Progenitor cell of endocrine pancreas (in vitro differentiated cells): ENCODE measurements around the gene PIGQ. TPM values are rescaled to one million over a fixed set of nuclear protein-coding genes. Genes with fewer than 3 reads are reported as not detected.

Experiments
- DNase-seq: peaks from one replicate; pipeline ENCODE4 v3.0.0; 2021; ENCODE audit warnings: low spot score; ENCODE audit not compliant: unreplicated experiment
- H3K27ac Mint-ChIP-seq: 2 replicates; pipeline ENCODE4 v1.8.0; 2021; ENCODE audit warnings: mild to moderate bottlenecking, moderate library complexity, mixed read lengths
- H3K27me3 Mint-ChIP-seq: 2 replicates; pipeline ENCODE4 v1.8.0; 2021; ENCODE audit warnings: mixed read lengths
- H3K36me3 Mint-ChIP-seq: 2 replicates; pipeline ENCODE4 v1.8.0; 2022; ENCODE audit warnings: mixed read lengths; ENCODE audit not compliant: insufficient read depth
- H3K4me1 Mint-ChIP-seq: 2 replicates; pipeline ENCODE4 v1.8.0; 2021; ENCODE audit warnings: low read depth, mixed read lengths
- H3K4me3 Mint-ChIP-seq: 2 replicates; pipeline ENCODE4 v1.8.0; 2021; ENCODE audit warnings: low read depth, mild to moderate bottlenecking, moderate library complexity, mixed read lengths
- H3K9me3 Mint-ChIP-seq: 2 replicates; pipeline ENCODE4 v1.8.0; 2021; ENCODE audit warnings: low read depth, mixed read lengths
- total RNA-seq: library from RNA; stranded (reverse); gene quantifications from 2 replicates; pipeline ENCODE4 v1.2.1, GENCODE V29; 2021
- TF ChIP-seq, protein P1 (sequence below): fragments of 200-600 bp; sonication (generic); IDR thresholded peaks from one replicate; pipeline ENCODE4 v1.5.0; 2021; ENCODE audit warnings: antibody characterized with exemption, mild to moderate bottlenecking; ENCODE audit not compliant: unreplicated experiment

PIGQ gene
- total RNA-seq, 1 donor from 2014 or later, result 109 TPM

DNA sequence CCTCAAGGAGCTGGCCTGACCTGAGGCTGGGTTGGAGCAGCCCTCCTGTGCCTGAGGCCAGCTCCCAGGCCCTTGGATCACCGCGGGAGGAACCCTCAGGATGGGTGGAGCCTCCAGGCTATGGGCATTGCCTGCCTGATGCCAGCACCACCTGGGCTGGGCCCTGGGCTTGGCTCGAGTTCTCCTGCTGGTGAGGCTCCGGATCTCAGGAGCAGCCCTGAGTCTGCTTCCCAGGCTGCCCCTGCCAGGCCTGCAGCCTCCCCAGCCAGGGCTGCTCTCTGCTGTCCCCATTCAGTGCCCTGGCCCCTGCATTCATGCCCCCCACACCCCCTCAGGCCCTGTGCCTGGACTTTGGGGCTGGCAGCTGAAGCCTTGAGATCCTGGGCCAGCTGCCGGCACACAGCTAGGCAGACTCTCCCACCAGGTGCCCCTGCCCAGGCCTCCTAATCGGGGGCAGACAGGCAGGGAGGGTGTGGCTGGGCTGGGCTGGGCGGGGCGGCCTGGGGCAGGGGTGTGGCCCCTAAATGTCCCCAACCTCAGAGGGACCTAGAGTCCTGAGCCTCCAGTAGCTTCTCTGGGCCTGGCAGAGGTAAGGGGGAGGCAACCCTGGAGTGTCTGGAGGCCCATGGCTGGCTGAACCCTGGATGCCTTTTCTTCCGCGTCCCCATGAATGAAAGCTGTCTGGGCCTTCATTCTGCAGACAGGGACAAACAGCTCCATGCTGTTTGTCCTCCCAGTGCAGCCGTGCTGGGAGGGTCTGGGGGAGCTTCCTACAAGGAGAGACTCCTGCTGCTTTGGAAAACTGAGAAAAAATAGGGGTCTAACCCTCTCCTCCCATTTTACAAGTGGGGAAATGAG lies 1.1 kb upstream of the PIGQ start:
- no peaks in the 10 kb centered on the region for H3K27me3 Mint-ChIP-seq
- TF ChIP-seq, protein P1, sequence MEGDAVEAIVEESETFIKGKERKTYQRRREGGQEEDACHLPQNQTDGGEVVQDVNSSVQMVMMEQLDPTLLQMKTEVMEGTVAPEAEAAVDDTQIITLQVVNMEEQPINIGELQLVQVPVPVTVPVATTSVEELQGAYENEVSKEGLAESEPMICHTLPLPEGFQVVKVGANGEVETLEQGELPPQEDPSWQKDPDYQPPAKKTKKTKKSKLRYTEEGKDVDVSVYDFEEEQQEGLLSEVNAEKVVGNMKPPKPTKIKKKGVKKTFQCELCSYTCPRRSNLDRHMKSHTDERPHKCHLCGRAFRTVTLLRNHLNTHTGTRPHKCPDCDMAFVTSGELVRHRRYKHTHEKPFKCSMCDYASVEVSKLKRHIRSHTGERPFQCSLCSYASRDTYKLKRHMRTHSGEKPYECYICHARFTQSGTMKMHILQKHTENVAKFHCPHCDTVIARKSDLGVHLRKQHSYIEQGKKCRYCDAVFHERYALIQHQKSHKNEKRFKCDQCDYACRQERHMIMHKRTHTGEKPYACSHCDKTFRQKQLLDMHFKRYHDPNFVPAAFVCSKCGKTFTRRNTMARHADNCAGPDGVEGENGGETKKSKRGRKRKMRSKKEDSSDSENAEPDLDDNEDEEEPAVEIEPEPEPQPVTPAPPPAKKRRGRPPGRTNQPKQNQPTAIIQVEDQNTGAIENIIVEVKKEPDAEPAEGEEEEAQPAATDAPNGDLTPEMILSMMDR, result no peak
- H3K4me1 Mint-ChIP-seq, result peaks cover 20% of the 10 kb centered on the region
- H3K36me3 Mint-ChIP-seq, result no peaks in the 10 kb centered on the region
- no peak for DNase-seq
- no peaks in the 10 kb centered on the region for H3K9me3 Mint-ChIP-seq
- H3K27ac Mint-ChIP-seq, result peak overlapping the region; percentile 77
- H3K4me3 Mint-ChIP-seq, result peak overlapping the region; percentile 80

DNA sequence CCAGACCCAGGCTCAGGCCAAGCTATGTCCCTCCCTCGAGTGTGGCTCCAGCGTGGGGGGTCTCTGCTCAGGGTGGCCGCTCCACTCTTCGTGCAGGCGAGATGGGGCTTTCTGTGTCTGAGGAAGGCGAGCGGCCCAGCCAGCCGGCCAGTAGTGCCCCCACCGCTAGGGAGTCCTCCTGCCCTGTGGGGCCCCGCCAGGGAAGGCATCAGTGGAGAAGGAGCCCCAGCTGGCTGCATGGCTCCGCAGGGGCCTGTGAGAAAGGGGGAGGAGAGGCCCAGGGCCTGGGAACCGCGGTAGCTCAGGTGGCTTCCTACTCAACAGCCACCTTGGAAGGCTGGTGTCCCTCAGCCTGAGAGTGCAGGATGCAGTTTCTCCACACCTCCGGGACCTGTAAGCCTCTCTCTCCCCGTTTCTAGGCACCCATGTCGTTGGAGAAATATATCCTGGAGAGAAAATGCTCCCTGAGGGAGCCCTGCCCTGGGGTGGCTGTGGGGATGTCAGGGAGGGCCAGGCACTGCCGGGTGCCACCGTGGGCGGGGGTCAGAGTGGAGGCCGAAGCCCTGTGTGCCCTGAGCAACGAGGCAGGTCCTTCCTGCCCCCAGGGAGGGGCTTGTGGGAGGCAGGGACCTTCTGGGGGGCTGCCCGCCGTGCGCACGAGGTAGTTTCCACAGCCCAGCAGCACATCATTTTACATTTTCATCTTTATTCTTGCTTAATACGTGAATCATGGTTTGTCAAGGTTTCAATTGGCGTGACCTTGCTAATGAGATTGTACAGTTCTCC lies 3.3 kb downstream of the PIGQ start:
- DNase-seq, result no peak
- Mint-ChIP-seq H3K4me1 (peaks cover 17% of the 10 kb centered on the region), H3K4me3 (no peak overlapping the region), H3K27me3 (no peaks in the 10 kb centered on the region), H3K27ac (no peak overlapping the region), H3K9me3 (no peaks in the 10 kb centered on the region), H3K36me3 (peaks cover 3% of the 10 kb centered on the region)
- TF ChIP-seq, protein P1, result no peak

DNA sequence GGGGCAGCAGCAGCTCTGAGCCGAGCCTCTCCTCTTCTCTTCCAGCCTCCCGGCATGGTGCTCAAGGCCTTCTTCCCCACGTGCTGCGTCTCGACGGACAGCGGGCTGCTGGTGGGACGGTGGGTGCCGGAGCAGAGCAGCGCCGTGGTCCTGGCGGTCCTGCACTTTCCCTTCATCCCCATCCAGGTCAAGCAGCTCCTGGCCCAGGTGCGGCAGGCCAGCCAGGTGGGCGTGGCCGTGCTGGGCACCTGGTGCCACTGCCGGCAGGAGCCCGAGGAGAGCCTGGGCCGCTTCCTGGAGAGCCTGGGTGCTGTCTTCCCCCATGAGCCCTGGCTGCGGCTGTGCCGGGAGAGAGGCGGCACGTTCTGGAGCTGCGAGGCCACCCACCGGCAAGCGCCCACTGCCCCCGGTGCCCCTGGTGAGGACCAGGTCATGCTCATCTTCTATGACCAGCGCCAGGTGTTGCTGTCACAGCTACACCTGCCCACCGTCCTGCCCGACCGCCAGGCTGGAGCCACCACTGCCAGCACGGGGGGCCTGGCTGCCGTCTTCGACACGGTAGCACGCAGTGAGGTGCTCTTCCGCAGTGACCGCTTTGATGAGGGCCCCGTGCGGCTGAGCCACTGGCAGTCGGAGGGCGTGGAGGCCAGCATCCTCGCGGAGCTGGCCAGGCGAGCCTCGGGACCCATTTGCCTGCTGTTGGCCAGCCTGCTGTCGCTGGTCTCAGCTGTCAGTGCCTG lies 4.4 kb downstream of the PIGQ start:
- TF ChIP-seq, protein P1, result no peak
- Mint-ChIP-seq H3K9me3 (no peaks in the 10 kb centered on the region), H3K27ac (no peak overlapping the region), H3K4me1 (peaks cover 15% of the 10 kb centered on the region), H3K4me3 (no peak overlapping the region), H3K36me3 (peaks cover 3% of the 10 kb centered on the region), H3K27me3 (no peaks in the 10 kb centered on the region)
- no peak for DNase-seq

DNA sequence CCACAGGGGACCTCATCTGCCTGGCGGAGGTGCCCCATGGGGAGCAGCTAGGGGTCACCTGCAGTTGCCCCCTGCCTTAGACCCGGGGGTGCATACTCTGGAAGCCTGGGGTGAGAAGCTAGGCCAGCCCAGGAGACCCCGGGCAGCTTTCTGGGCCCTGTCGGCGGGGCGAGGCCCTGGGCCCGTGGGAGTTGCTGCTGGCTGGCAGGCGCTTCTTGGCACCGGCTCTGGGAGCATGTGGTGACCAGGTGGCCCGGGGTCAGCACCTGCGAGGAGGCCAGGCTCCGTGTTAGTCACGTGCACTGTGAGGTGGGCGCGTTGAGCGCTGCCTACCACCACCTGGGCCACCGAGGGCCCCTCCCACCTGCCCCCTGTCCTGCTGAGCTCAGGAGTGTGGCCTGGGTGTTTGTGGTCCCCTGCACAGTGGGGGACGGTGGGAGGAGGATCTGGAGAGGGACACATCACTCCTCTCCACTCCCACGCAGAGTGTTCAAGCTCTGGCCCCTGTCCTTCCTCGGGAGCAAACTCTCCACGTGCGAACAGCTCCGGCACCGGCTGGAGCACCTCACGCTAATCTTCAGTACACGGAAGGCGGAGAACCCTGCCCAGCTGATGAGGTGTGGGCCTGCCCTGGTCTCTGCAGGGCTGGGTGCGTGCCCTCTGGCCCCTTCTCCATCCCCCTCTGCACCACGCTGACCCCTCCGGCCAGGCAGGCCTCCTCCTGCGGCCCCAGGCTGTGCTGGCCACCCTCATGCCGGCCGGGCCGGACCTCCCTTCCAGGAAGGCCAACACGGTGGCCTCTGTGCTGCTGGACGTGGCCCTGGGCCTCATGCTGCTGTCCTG lies 5.8 kb downstream of the PIGQ start:
- Mint-ChIP-seq H3K9me3 (no peaks in the 10 kb centered on the region), H3K36me3 (peaks cover 3% of the 10 kb centered on the region), H3K4me3 (no peak overlapping the region), H3K27ac (no peak overlapping the region), H3K4me1 (peaks cover 12% of the 10 kb centered on the region), H3K27me3 (no peaks in the 10 kb centered on the region)
- DNase-seq, result no peak
- TF ChIP-seq, protein P1, result no peak
